Ecto neural progenitor cell (in vitro differentiated cells): ENCODE data around the gene KCNJ14.
A peak's percentile ranks its signal among the peaks of the same experiment; 100 is the strongest.

Source experiments
- DNase-seq: peaks from one replicate; pipeline ENCODE4 v3.0.0-alpha.2; 2018; ENCODE audit warnings: low spot score

KCNJ14 gene

DNA sequence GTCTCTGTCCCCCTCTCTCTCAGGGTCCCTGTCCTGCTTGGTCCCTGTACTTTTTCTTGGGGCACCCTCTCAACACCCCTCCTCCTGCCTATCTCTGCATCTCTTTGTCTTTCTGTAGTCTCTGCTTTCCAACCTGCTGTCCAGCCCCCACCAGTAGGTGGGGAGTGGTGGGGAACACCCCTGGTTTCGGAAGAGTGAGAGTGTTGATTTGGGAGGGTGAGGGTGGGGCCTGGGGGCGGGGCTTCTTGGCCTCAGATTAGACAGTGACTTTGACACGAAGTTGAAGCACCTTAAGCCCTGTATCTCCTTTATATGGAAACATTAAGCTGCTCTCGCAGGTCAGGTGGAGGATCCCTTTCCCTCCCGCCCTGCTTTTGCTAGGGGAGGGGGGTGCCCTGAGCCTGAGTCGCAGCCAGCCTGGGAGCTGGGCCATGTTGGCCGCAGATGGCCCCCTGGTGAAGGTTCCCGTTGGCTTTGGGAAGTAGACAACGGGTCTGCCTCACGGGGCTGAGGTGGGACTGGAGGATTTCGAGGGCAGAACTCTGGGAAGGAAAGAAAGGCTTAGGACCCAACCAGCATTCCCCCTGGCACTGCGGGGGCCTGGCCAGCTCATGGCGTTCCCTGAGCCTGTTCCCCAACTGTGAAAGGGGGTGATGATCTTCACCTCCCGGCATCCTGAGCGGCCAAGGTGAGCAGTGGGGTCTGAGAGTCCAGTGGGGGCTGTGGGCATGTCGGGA lies at the start of gene KCNJ14:
Gene KCNJ14 (plus strand): TSS at position 404 of the 737 bp plus-strand sequence. CDS start 6,151 bp downstream, outside the sequence.
- DNase-seq: no peak

DNA sequence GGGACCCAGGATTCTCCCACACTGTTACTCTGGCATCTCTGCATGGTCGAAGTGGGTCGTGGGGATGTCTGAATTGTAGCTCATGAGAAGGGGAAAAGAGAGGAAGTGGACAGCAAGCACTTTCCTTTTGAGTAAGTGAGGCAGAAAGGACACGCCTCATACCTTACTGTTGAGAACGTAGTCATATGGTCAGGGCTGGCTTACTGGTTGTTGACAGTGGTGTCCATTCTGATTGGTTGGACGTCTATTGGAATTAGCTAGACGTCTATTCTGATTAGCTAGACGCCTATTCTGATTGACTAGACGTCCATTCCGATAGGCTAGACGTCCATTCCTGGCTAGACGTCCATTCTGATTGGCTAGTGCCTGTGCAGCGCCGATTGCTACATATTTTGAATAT lies 49.5 kb upstream of the KCNJ14 start:
- DNase-seq: no peak

DNA sequence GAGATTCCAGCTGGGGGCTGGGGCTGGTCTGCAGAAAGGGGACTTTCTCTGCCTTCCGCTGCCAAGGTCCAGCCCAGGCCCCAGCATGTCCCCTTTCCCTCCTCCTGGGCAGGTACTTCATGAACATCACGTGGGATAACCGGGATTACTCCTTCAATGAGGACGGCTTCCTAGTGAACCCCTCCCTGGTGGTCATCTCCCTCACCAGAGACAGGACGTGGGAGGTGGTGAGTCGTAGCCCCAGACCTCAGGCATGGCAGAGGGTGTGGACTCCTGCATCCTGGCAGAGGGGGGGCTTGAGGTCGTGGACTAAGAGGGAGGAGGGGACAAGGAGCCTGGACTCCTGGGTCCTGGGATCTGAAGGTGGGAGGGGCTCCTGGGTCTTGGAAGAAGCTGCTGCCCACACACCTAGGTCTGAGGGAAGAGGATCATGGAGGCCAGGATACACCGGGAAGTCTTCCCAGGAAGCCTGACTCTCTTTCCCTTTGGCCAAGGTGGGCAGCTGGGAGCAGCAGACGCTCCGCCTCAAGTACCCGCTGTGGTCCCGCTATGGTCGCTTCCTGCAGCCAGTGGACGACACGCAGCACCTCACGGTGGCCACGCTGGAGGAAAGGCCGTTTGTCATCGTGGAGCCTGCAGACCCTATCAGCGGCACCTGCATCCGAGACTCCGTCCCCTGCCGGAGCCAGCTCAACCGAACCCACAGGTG lies 41.3 kb upstream of the KCNJ14 start:
- DNase-seq: peak; percentile 56

- peak; percentile 74 for DNase-seq
Measured at GRCh38 chr19:48415395-48415794, 40.0 kb upstream of the KCNJ14 start.

- DNase-seq: no peak
Measured at GRCh38 chr19:48415806-48416221, 39.6 kb upstream of the KCNJ14 start.

- DNase-seq: no peak
Measured at GRCh38 chr19:48417421-48417820, 38.0 kb upstream of the KCNJ14 start.

GRCh38 chr19:48418317-48419064 lies 36.9 kb upstream of the KCNJ14 start:
- DNase-seq: no peak

DNA sequence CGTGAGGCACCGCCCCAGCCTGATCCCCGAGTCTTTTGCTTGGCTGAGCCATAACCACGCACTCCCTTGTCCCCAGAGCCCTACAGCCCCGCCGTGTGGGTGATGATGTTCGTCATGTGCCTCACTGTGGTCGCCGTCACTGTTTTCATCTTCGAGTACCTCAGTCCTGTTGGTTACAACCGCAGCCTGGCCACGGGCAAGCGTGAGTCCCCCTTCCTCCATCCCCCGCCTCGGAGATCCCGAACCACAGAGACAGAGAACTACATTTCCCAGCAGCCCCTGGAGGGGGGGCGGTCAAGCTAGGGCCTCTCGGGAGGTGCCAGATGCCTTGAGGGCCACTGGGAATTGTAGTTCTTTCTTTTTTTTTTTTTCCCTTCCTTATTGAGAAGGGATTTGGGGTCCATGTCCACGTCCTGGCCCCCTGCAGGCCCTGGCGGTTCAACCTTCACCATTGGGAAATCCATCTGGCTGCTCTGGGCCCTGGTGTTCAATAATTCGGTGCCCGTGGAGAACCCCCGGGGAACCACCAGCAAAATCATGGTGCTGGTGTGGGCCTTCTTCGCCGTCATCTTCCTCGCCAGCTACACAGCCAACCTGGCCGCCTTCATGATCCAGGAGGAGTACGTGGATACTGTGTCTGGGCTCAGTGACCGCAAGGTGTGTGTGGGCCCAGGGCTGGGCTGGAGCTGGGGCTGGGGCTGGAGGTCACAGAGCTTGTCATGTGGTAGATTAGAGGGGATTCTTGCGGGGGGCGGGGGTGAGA lies 36.0 kb upstream of the KCNJ14 start:
- peak; percentile 71 for DNase-seq

DNA sequence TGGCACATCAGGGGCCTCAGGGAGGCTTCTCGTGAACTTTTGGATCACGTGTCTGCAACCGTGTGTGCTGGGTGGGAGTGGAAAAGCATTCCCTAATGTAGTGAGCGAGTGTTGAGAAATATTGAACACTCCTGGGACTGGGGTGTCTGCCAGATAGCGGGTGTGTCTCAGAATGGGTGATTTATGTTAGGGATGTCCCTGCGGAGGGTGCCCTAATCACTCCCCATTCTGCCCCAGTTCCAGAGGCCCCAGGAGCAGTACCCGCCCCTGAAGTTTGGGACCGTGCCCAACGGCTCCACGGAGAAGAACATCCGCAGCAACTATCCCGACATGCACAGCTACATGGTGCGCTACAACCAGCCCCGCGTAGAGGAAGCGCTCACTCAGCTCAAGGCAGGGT lies 33.8 kb upstream of the KCNJ14 start:
- DNase-seq: no peak

GRCh38 chr19:48424694-48425219 lies 30.6 kb upstream of the KCNJ14 start:
- DNase-seq: no peak

GRCh38 chr19:48428670-48429069 lies 26.7 kb upstream of the KCNJ14 start:
- no peak for DNase-seq

- no peak for DNase-seq
Measured at GRCh38 chr19:48433337-48433736, 22.0 kb upstream of the KCNJ14 start.

- DNase-seq: no peak
Measured at GRCh38 chr19:48436586-48436985, 18.8 kb upstream of the KCNJ14 start.

GRCh38 chr19:48441360-48442050 lies 13.9 kb upstream of the KCNJ14 start:
- no peak for DNase-seq

DNA sequence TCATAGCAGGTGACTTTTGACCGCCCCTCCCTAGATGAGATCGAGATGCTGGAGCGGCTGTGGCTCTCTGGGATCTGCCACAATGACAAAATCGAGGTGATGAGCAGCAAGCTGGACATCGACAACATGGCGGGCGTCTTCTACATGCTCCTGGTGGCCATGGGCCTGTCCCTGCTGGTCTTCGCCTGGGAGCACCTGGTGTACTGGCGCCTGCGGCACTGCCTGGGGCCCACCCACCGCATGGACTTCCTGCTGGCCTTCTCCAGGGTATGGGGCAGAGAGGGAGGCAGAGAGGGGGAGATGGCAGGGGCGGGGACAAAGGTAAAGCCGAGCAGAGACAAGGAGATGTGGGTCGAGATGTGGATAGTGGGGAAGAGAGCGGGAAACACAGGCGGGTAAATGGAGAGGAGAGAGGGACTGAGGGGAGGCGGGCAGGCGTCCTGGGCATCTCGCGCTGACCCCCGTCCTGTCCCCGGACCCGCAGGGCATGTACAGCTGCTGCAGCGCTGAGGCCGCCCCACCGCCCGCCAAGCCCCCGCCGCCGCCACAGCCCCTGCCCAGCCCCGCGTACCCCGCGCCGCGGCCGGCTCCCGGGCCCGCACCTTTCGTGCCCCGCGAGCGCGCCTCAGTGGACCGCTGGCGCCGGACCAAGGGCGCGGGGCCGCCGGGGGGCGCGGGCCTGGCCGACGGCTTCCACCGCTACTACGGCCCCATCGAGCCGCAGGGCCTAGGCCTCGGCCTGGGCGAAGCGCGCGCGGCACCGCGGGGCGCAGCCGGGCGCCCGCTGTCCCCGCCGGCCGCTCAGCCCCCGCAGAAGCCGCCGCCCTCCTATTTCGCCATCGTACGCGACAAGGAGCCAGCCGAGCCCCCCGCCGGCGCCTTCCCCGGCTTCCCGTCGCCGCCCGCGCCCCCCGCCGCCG lies 13.0 kb upstream of the KCNJ14 start:
- DNase-seq: no peak

DNA sequence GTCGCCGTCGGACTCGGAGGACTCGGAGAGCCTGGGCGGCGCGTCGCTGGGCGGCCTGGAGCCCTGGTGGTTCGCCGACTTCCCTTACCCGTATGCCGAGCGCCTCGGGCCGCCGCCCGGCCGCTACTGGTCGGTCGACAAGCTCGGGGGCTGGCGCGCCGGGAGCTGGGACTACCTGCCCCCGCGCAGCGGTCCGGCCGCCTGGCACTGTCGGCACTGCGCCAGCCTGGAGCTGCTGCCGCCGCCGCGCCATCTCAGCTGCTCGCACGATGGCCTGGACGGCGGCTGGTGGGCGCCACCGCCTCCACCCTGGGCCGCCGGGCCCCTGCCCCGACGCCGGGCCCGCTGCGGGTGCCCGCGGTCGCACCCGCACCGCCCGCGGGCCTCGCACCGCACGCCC lies 12.1 kb upstream of the KCNJ14 start:
- no peak for DNase-seq

- no peak for DNase-seq
Measured at GRCh38 chr19:48443731-48444128, 11.6 kb upstream of the KCNJ14 start.

DNA sequence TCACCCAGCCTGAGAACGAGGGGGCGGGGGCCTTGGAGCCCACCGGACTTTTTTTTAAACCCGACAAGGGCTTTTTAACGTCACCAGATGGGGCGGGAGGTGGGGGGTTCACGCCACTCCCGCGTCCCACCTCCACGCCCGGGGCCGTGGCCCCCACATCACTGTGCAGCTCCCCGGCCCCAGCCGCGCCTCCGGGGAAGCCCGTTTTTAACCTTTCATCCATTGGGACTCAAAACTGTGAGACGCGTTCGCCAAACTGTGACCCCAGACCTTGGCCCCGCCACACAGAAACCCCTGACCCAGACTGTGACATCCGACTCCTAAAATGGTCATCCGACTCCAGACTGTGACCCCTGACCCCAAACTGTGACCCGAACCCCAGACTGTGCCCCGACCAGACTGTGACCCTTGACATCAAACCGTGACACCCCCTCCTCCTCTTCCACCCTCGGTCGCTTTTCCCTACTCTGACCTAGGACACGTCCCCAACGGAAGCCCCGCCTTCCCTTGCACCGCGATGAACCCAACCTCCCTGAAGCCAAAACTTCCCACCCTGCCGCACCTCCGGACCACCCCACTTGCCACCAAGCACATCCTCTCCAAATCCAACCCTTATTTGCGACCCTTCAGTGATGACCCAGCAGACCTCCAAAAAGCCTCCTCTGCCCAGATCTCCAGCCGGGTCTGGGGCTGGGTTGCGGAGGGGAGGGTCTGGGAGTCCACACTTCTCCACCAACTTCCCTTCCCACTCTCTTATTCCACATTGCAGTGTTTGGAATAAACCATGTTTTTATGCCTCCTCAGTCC lies 11.0 kb upstream of the KCNJ14 start:
- no peak for DNase-seq

GRCh38 chr19:48444936-48445200 lies 10.5 kb upstream of the KCNJ14 start:
- DNase-seq: no peak

GRCh38 chr19:48445256-48445605 lies 10.1 kb upstream of the KCNJ14 start:
- peak; percentile 62 for DNase-seq
